ENCODE data around the gene IGFALS. TPM values are rescaled to one million over a fixed set of nuclear protein-coding genes. Genes with fewer than 3 reads are reported as not detected.

The IGFALS gene
- total RNA-seq, 2 donors from 2014 or later: not detected

DNA sequence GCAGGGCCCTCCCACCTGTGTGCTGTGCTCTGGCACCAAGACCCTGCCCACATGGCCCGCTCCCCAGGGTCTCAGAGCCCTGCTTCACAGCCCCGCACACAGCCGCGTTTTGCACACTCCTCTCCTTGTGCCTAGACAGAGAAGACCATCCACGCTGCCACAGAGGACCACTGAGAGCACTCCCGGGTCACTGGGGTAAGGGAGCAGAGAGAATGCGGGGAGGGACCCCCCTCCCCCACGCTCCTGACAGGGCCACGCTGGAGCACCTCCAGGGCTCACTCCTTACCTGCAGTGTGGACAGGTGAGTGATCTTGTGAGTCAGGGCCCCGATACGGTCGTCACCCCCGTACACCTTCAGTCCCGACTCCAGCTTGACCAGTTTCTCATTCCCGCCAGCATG is 26.1 kb upstream of the IGFALS start:
- H3K36me3 ChIP-seq: peaks cover 66% of the 10 kb centered on the region

DNA sequence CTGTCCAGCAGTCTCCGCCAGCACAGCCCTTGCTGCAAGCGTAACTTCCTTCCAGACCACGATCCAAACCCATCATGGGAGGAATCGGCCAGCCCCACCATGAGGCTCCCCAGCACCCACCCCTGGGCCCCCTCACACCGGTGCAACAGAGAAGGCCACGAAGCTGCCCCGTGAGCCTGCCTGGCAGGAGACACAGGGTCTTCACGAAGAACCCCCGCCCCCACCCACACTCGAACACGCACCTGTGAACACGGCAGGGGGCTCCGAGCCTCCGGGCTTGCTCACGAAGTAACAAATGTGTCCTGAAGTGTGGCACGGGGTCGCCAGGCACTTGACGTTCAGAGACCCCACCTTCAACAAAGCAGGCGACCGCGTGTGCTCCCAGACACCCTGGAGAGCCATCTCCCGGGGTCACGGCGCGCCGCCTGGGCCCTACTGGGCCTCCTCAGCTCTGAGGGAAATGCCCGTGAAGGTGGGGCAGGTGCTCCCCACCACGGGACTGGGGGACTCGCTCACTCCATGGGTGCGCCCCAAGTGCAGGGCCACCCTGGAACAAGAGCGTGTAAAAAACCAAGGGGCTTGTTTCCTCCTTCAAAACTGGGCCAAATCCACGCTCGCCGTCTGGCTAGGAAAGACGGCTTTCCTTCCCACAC is 25.5 kb upstream of the IGFALS start:
- no peak overlapping the region for H3K4me3 ChIP-seq
- peaks cover 0 to 3% of the 10 kb centered on the region in 2 donors for H3K4me1 ChIP-seq
- H3K9me3 ChIP-seq: no peaks in the 10 kb centered on the region
- H3K27me3 ChIP-seq: no peaks in the 10 kb centered on the region
- no peak overlapping the region for H3K27ac ChIP-seq
- peaks cover 66% of the 10 kb centered on the region for H3K36me3 ChIP-seq
- TF ChIP-seq, protein P1, sequence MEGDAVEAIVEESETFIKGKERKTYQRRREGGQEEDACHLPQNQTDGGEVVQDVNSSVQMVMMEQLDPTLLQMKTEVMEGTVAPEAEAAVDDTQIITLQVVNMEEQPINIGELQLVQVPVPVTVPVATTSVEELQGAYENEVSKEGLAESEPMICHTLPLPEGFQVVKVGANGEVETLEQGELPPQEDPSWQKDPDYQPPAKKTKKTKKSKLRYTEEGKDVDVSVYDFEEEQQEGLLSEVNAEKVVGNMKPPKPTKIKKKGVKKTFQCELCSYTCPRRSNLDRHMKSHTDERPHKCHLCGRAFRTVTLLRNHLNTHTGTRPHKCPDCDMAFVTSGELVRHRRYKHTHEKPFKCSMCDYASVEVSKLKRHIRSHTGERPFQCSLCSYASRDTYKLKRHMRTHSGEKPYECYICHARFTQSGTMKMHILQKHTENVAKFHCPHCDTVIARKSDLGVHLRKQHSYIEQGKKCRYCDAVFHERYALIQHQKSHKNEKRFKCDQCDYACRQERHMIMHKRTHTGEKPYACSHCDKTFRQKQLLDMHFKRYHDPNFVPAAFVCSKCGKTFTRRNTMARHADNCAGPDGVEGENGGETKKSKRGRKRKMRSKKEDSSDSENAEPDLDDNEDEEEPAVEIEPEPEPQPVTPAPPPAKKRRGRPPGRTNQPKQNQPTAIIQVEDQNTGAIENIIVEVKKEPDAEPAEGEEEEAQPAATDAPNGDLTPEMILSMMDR (IDR thresholded peaks at IDR 0.05): no peak
- DNase-seq (ENCODE audit: low spot score): no peak

More for the DNA sequence above, 26.1 kb upstream of the IGFALS start:
- Histone ChIP-seq H3K9me3 (no peaks in the 10 kb centered on the region), H3K4me1 (peaks cover 0 to 9% of the 10 kb centered on the region in 2 donors), H3K4me3 (no peak overlapping the region), H3K27me3 (no peaks in the 10 kb centered on the region), H3K27ac (no peak overlapping the region)
- TF ChIP-seq, protein P1 (IDR thresholded peaks at IDR 0.05): no peak
- no peak for DNase-seq (ENCODE audit: low spot score)

DNA sequence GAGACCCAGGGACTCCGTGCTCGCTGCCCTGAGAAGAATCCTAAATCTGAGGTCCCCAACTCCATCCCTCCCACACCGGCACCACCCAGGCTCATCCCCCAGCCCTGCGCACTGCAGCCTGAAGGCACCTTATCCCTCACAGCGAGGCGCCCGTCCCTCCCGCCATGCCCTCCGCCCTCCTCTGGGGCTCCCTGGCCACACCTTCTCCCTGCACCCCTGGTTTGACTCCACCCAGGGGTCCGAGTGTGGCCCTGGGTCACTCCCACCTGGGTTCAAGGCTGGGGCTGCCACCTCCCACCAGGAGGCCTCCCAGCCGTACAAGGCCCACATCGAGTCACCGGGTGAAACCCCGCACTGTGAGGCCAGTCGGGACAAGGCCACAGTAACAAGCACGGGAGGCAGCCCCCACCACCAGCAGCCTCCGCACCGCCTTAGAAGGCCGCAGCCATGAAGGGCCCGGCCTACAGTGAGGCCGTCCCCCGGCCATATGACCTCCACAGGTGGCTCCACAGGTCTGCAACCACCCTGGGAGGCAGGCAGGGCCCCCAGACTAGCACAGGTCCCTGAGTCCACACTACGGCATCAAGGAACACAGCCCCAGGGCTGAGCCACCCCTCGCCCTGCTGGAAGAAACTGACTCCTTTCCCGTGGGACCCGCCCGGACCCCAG is 24.8 kb upstream of the IGFALS start:
- Histone ChIP-seq H3K4me3 (no peak overlapping the region), H3K9me3 (no peaks in the 10 kb centered on the region), H3K27me3 (no peaks in the 10 kb centered on the region), H3K36me3 (peaks cover 73% of the 10 kb centered on the region), H3K27ac (no peak overlapping the region), H3K4me1 (no peaks in the 10 kb centered on the region)
- DNase-seq (ENCODE audit: low spot score): no peak
- TF ChIP-seq, protein P1 (IDR thresholded peaks at IDR 0.05): no peak

DNA sequence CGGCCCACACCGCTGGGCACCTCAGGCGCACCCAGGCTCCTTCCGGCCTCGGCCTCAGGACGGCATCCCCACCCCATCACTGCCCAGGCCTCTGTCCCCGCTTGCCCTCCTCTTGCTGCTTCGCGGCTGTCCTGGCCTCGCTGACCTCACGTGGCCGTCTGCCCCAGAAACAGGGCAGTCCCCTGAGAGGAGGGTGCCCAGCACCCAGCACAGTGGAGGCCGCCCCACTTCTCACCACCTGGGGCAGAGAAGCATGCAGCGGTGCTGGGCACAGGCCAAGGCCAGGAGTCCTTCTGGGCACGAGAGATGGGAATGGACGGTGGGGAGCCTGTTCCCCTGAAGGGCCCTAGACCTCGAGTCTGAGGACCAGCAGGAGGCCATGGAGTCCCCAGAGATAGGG is 24.2 kb upstream of the IGFALS start:
- H3K27ac ChIP-seq: no peak overlapping the region
- H3K4me3 ChIP-seq: no peak overlapping the region
- H3K27me3 ChIP-seq: no peaks in the 10 kb centered on the region
- H3K9me3 ChIP-seq: no peaks in the 10 kb centered on the region
- peaks cover 73% of the 10 kb centered on the region for H3K36me3 ChIP-seq
- TF ChIP-seq, protein P1 (IDR thresholded peaks at IDR 0.05): no peak
- no peak for DNase-seq (ENCODE audit: low spot score)
- H3K4me1 ChIP-seq: peaks cover 0 to 5% of the 10 kb centered on the region in 2 donors

DNA sequence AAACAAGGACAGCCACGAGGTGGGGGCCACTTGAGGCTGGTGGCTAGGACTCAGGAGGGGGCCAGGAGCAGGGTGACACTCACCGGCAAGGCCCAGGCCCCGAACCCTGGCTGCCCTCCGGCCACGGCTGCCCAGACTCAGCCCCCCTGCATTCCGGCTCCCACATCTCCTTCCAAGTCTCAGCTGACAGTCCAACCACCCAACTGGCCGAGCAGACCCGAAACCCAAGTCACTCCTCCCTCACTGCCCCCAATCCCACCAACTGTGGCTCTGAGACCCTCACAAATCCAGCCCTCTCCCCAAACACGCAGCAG is 23.7 kb upstream of the IGFALS start:
- Histone ChIP-seq H3K36me3 (peaks cover 68% of the 10 kb centered on the region), H3K9me3 (no peaks in the 10 kb centered on the region), H3K27me3 (no peaks in the 10 kb centered on the region), H3K27ac (no peak overlapping the region), H3K4me1 (peaks cover 0 to 9% of the 10 kb centered on the region in 2 donors), H3K4me3 (no peak overlapping the region)
- TF ChIP-seq, protein P1 (IDR thresholded peaks at IDR 0.05): no peak
- no peak for DNase-seq (ENCODE audit: low spot score)

Measured in right atrium auricular region (tissue), 2 donors.